SK-N-SH (cell line): ENCODE results near the gene CDK14.

Experiments
- CHD2 ChIP-seq: fragments of 150-350 bp; IDR thresholded peaks from 2 replicates; pipeline ENCODE4 v1.6.1; 2018; ENCODE audit warnings: low read length; ENCODE audit not compliant: partially characterized antibody
- CTCF ChIP-seq: fragments of 200-600 bp; sonication (generic); IDR thresholded peaks from 2 replicates; pipeline ENCODE4 v1.6.1; 2017; ENCODE audit warnings: antibody characterized with exemption, mild to moderate bottlenecking, moderate library complexity
- EP300 ChIP-seq, 2 experiments: IDR thresholded peaks; 2 replicates each; pipeline versions ENCODE4 v1.4.0 to v1.6.1; 2012; ENCODE audit warnings: borderline replicate concordance in 1 of 2, low read depth in 1 of 2, low read length in 1 of 2
- IRF3 ChIP-seq: fragments of 150-350 bp; IDR thresholded peaks from 2 replicates; pipeline ENCODE4 v1.6.1; 2016; ENCODE audit warnings: mild to moderate bottlenecking, low read depth, low read length
- JUND ChIP-seq: IDR thresholded peaks from 2 replicates; pipeline ENCODE4 v1.4.0; 2012
- RCOR1 ChIP-seq: fragments of 150-350 bp; IDR thresholded peaks from 2 replicates; pipeline ENCODE4 v1.6.1; 2017; ENCODE audit warnings: antibody characterized with exemption, low read length
- REST ChIP-seq: IDR thresholded peaks from 2 replicates; pipeline ENCODE4 v1.6.1; 2012; ENCODE audit warnings: mild to moderate bottlenecking, low read depth, low read length, moderate library complexity
- SMC3 ChIP-seq: IDR thresholded peaks from 2 replicates; pipeline ENCODE4 v1.6.1; 2012; ENCODE audit warnings: low read depth, low read length, improper control_type of control experiment
- TAF1 ChIP-seq: IDR thresholded peaks from 2 replicates; pipeline ENCODE4 v1.6.1; 2012; ENCODE audit warnings: low read depth, mild to moderate bottlenecking, low read length, moderate library complexity, borderline replicate concordance
- TCF12 ChIP-seq: IDR thresholded peaks from 2 replicates; pipeline ENCODE4 v1.4.0; 2012

GRCh38 chr7:91228927-91229558, 632.9 kb downstream of the CDK14 start:
- TF ChIP-seq TAF1 (no peak), IRF3 (no peak), EP300 (IDR thresholded peaks at IDR 0.05; ENCODE audit: borderline replicate concordance in 1 of 2, low read depth in 1 of 2, low read length in 1 of 2) (no peak), JUND (no peak), CTCF (no peak), TCF12 (no peak), SMC3 (no peak), REST (no peak), CHD2 (no peak), RCOR1 (no peak)
